SW480 (cell line): ENCODE results near the gene ANO8.
"Not testable (repeated sequence)": the region's sequence is repeated elsewhere in the genome, so short reads cannot be mapped to it uniquely, and the experiment has no call there.

Source experiments
- DNase-seq: peaks from one replicate; pipeline ENCODE4 v3.0.0-alpha.2; 2016; ENCODE audit warnings: low spot score

The ANO8 gene

GRCh38 chr19:17309198-17309964 lies 25.3 kb downstream of the ANO8 start, which contains the start of gene DDA1:
Gene DDA1 (plus strand): TSS chr19:17309563. CDS start chr19:17309655, 92 bp downstream.
- peak; percentile 100 for DNase-seq

GRCh38 chr19:17307876-17308377 lies 26.7 kb downstream of the ANO8 start:
- DNase-seq, result no peak

GRCh38 chr19:17306285-17306714 lies 28.4 kb downstream of the ANO8 start:
- no peak for DNase-seq

GRCh38 chr19:17305517-17306284 lies 29.0 kb downstream of the ANO8 start, which contains the start of gene MRPL34:
Gene MRPL34 (plus strand): TSS chr19:17305872. CDS start chr19:17305893, 21 bp downstream.
- DNase-seq, result peak; percentile 100

- DNase-seq, result no peak
Observed at GRCh38 chr19:17305216-17305516, 29.5 kb downstream of the ANO8 start.

GRCh38 chr19:17304386-17305215 lies 30.1 kb downstream of the ANO8 start:
- DNase-seq, result no peak

GRCh38 chr19:17303940-17304267 lies 30.8 kb downstream of the ANO8 start:
- no peak for DNase-seq

- peak; percentile 89 for DNase-seq
Observed at GRCh38 chr19:17303167-17303939, 31.3 kb downstream of the ANO8 start, which contains the start of gene ABHD8. Gene ABHD8 (minus strand): TSS chr19:17303425. CDS start chr19:17301616, 1,809 bp downstream.

GRCh38 chr19:17302391-17303166 lies 32.1 kb downstream of the ANO8 start:
- DNase-seq, result no peak

- DNase-seq, result no peak
Observed at GRCh38 chr19:17300992-17301619, 33.5 kb downstream of the ANO8 start.

GRCh38 chr19:17296976-17297375 lies 37.7 kb downstream of the ANO8 start:
- DNase-seq, result no peak

- peak; percentile 52 for DNase-seq
Observed at GRCh38 chr19:17296273-17296672, 38.4 kb downstream of the ANO8 start.

- not testable (repeated sequence) for DNase-seq
Observed at GRCh38 chr19:17295551-17295950, 39.1 kb downstream of the ANO8 start.

GRCh38 chr19:17294051-17294891 lies 40.4 kb downstream of the ANO8 start:
- peak; percentile 31 for DNase-seq

GRCh38 chr19:17293605-17294004 lies 41.0 kb downstream of the ANO8 start:
- DNase-seq, result no peak

- DNase-seq, result peak; percentile 92
Observed at GRCh38 chr19:17292301-17293074, 42.2 kb downstream of the ANO8 start.

- peak; percentile 36 for DNase-seq
Observed at GRCh38 chr19:17289489-17289888, 45.2 kb downstream of the ANO8 start.

GRCh38 chr19:17286752-17287151 lies 47.9 kb downstream of the ANO8 start:
- no peak for DNase-seq
